ENCODE data around the gene SEMA3F.

DNA sequence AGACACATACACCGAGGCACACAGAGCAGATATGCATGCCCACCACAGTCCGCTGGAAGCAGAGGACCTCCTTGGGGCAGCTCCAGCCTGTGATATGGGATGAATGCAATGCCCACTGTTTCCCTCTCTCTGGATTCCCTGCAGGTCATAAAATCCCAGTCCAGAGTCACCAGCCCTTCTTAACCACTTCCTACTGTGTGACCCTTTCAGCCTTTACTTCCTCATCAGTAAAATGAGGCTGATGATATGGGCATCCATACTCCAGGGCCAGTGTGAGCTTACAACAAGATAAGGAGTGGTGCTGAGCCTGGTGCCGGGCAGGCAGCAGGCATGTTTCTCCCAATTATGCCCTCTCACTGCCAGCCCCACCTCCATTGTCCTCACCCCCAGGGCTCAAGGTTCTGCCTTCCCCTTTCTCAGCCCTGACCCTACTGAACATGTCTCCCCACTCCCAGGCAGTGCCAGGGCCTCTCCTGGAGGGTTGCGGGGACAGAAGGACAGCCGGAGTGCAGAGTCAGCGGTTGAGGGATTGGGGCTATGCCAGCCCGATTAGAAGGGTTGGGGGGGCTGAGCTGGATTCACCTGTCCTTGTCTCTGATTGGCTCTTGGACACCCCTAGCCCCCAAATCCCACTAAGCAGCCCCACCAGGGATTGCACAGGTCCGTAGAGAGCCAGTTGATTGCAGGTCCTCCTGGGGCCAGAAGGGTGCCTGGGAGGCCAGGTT lies 36.0 kb downstream of the SEMA3F start, which contains the start of gene GNAT1:
- TF ChIP-seq, protein P1, sequence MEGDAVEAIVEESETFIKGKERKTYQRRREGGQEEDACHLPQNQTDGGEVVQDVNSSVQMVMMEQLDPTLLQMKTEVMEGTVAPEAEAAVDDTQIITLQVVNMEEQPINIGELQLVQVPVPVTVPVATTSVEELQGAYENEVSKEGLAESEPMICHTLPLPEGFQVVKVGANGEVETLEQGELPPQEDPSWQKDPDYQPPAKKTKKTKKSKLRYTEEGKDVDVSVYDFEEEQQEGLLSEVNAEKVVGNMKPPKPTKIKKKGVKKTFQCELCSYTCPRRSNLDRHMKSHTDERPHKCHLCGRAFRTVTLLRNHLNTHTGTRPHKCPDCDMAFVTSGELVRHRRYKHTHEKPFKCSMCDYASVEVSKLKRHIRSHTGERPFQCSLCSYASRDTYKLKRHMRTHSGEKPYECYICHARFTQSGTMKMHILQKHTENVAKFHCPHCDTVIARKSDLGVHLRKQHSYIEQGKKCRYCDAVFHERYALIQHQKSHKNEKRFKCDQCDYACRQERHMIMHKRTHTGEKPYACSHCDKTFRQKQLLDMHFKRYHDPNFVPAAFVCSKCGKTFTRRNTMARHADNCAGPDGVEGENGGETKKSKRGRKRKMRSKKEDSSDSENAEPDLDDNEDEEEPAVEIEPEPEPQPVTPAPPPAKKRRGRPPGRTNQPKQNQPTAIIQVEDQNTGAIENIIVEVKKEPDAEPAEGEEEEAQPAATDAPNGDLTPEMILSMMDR (IDR thresholded peaks at IDR 0.05; ENCODE audit: poor library complexity), result no peak
- TF ChIP-seq EZH2phosphoT487 (IDR thresholded peaks at IDR 0.05; ENCODE audit: low read depth, severe bottlenecking, unreplicated experiment), result no peak
- no peak for TF ChIP-seq EZH2 (IDR thresholded peaks at IDR 0.05; ENCODE audit: borderline replicate concordance)
